NCI-H526 treated with DMSO at 0.1 percent for 48 hours (cell line): ENCODE results near the gene NCK2.

Experiments used
- DNase-seq: peaks from one replicate; lab custom pipeline; 2025; lab: John Stamatoyannopoulos, UW

Gene NCK2

GRCh38 chr2:105736145-105736544 lies 8.6 kb upstream of the NCK2 start:
- no peak for DNase-seq

GRCh38 chr2:105737980-105738657 lies 6.6 kb upstream of the NCK2 start:
- no peak for DNase-seq

GRCh38 chr2:105738658-105739241 lies 6.0 kb upstream of the NCK2 start:
- no peak for DNase-seq

- DNase-seq = no peak
Measured at GRCh38 chr2:105739426-105739825, 5.3 kb upstream of the NCK2 start.

- DNase-seq = no peak
Measured at GRCh38 chr2:105739944-105740530, 4.7 kb upstream of the NCK2 start.

DNA sequence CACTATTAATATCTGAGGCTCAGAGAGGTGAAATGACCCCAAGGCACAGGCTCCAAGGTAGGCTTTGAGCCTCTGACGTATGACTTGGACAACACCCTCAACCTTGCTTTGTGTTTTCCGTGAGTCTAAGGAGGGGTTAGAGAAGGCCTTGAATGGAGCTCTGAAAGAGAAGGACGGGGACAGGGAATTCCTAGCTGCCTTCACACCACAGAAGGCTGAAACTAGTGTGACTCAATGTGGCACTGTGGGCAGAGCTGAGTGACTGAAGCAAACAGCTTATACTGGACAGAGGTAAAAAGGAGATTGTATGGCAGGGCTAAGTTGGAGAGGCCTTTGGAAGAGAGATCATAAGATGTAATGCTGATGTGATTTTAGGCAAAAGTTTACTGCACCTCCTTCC lies 3.5 kb upstream of the NCK2 start:
- no peak for DNase-seq

GRCh38 chr2:105741617-105742016 lies 3.1 kb upstream of the NCK2 start:
- no peak for DNase-seq

GRCh38 chr2:105744091-105744908 lies 412 bp upstream of the NCK2 start:
- no peak for DNase-seq

DNA sequence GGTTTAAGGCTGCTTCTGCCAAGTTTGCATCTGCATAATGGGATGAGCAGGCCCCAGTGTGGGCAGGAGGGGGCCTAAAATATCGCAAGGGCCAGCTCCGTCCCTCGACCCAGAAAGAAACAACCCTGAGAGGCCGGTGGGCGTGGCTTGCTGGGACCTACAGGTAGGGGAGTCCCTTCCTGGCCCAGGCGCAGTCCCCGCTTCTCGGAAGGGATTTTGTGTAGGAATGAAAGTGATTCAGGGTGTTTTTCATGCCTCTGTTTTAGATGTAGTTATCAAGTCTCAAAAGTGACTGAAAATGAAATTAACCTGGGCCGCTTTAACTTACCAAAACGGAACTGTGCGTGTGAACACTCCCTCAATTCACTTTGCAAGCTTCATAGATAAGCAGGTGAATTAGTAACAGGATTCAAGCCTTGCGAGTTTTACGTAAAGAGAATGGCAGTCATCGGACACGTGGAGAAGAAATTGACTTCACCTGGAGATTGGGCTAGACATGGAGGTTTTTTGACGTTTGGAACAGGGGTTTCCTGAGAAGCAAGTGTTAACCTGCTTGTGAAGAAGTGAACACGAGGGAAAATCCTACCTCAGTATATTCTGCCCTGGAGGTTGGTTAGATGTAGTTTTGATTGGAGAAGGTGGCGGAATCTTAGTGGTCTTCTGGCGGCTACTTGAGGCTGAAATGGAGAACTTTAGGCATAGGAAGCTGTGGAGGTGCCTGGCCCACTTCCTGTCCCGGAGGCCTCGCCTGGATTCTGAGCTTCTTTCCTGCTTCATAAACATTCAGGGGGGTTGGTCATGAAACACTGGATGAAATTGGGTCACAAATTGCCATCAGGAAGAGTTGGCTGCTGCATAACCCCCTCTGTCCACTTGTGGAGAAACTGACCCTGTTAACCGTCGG lies 1.7 kb downstream of the NCK2 start:
- peak; percentile 48 for DNase-seq

DNA sequence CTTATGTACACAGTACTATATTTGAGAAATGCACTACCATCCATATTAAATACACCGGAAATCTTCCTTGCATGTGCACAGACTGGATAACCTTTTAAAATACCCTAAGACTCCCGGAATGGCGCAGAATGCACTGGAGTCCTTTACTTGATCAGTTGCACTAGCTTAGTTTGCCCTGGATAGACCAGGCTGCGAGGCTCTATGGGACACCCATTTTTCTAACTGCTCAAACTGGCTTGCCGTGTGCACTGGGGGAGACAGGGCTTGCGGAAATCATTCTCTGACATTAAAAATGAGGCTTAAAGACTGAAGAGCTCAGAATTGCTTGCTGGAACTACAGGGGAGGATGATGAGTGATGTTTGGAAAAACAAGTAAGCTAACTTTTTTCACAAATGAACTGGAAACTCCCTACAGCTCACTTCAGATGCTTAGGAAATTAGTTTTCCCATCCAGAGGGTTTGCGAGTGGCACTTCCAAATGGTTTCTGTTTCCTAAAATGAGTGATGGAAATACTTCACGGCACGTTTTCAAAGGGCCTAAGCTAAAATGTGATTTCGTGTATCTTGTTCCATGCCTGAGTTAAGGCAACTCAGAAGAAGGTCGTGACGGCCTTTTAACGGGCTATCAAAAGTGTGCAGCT lies 2.7 kb downstream of the NCK2 start:
- DNase-seq = no peak

GRCh38 chr2:105747991-105748390 lies 3.3 kb downstream of the NCK2 start:
- no peak for DNase-seq

GRCh38 chr2:105748566-105748965 lies 3.9 kb downstream of the NCK2 start:
- DNase-seq = no peak

DNA sequence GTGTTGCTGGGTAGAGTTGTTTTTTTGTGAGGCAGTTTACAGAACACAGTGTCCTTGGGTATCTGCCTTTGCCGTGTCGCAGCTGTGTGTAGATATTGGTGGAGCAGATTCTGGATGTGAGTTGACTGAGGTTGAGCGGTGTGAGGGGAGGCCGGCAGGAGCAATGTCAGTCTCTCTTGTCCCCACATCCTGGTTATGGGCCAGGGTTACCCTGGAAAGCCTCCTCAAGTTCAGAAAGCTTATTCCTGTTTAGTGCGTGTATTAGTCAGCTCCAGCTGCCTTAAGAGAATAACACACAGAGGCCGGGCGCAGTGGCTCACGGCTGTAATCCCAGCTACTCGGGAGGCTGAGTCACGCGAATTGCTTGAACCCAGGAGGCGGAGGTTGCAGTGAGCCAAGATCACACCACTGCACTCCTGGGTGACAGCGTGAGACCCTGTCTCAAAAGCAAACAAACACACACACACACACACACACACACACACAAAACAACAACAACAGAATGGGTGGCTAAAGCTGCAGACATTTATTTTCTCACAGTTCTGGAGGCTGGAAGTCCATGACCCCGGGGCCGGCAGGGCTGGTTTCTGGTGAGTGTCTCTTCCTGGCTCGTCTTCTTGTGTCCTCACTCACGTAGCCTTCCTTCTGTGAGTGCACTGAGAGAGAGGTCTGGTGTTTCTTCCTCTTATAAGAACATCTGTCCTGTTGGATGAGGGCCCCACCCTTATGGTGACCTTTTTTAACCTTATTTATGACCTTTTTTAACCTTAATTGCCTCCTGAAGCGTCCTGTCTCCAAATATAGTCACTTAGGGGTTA lies 5.1 kb downstream of the NCK2 start:
- no peak for DNase-seq

GRCh38 chr2:105750735-105751134 lies 6.0 kb downstream of the NCK2 start:
- no peak for DNase-seq

- no peak for DNase-seq
Measured at GRCh38 chr2:105751272-105751671, 6.6 kb downstream of the NCK2 start.

DNA sequence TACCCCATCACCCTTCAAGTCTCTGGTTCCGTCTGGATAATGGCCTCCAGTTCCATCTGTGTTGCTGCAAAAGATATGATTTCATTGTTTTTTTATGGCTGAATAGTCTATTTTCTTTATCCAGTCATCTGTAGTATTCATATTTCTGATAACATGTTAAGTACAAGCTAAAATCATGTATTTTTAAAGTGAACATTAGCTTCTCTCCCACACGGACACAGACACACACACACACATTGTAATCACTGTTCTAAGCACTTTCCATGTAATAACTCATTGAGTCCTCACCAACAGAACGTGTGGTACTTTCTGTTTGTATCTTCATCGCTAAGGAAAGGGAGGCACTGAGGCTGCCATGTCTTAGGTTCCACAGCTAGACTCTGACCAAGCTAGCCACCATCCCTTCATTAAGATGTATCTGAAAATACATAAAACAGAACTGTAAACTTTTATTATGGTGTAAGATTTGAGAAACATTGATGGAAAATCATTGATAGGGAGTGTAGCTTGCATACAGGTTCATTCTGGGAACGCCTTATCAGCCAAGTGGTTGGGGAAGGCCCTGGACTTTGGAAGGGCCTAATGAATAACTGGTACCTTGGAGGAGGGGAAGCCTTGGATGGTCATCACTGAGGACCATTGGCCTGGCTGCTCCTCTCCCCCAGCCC lies 8.1 kb downstream of the NCK2 start:
- no peak for DNase-seq

GRCh38 chr2:105753380-105753779 lies 8.7 kb downstream of the NCK2 start:
- DNase-seq = no peak

GRCh38 chr2:105754011-105754410 lies 9.3 kb downstream of the NCK2 start:
- DNase-seq = no peak

DNA sequence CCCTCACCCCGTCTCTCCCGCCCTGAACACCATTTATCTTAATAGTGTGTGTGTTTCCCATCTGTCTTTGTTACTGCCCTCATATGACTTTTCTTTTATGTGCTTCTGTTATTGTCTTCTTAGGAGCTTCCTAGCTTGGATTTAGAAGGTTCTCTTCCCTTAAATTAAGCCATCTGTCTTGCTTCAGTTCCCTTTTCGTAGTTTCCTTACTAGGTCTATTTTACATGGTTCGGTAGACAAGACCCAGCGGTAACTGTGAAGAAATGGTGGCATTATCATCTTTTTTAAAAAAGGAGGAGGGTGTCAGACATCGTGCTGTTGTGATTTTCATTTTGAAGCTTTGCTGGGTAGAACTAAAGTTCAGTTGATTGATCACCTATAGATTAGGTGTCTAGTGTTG lies 10.3 kb downstream of the NCK2 start:
- no peak for DNase-seq

DNA sequence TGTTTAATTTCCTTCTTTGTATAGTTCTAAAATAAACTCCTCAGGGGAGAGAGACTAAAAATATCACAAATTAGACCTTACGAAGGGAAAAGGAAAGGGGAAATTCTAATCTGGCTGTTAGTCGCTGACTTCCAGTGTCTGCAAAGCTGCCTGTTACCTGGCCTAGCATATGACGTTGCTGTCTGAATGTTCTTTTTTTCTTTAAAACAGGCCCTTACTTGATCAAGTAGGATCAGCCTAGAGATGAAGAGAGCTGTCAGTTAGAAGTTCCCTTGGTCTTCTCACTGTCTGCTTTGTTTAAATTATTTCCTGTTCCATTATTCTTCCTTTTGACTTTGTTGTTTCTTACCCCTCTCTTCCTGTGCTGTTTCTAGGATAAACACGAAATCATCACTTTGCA lies 11.2 kb downstream of the NCK2 start:
- no peak for DNase-seq
